ENCODE results near the gene MC3R. TPM values are rescaled to one million over a fixed set of nuclear protein-coding genes. Genes with fewer than 3 reads are reported as not detected.
A peak's percentile ranks its signal among the peaks of the same experiment; 100 is the strongest.

MC3R gene
- total RNA-seq, 1 donor from 2014 or later: not detected

DNA sequence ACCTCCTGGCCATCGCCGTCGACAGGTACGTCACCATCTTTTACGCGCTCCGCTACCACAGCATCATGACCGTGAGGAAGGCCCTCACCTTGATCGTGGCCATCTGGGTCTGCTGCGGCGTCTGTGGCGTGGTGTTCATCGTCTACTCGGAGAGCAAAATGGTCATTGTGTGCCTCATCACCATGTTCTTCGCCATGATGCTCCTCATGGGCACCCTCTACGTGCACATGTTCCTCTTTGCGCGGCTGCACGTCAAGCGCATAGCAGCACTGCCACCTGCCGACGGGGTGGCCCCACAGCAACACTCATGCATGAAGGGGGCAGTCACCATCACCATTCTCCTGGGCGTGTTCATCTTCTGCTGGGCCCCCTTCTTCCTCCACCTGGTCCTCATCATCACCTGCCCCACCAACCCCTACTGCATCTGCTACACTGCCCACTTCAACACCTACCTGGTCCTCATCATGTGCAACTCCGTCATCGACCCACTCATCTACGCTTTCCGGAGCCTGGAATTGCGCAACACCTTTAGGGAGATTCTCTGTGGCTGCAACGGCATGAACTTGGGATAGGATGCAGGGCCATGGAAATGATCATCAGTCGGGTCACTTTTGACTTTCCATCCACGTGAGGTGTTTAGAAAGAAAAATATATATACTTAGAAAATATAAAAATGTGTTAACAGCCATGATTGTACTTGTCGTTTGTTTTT lies 868 bp downstream of the MC3R start:
- peak; percentile 64 for ATAC-seq
- Histone ChIP-seq H3K27me3 (peaks cover 26% of the 10 kb centered on the region), H3K36me3 (no peaks in the 10 kb centered on the region), H3K4me3 (no peak overlapping the region), H3K27ac (no peak overlapping the region), H3K9me3 (no peaks in the 10 kb centered on the region), H3K4me1 (no peaks in the 10 kb centered on the region)
- TF ChIP-seq, protein P1, sequence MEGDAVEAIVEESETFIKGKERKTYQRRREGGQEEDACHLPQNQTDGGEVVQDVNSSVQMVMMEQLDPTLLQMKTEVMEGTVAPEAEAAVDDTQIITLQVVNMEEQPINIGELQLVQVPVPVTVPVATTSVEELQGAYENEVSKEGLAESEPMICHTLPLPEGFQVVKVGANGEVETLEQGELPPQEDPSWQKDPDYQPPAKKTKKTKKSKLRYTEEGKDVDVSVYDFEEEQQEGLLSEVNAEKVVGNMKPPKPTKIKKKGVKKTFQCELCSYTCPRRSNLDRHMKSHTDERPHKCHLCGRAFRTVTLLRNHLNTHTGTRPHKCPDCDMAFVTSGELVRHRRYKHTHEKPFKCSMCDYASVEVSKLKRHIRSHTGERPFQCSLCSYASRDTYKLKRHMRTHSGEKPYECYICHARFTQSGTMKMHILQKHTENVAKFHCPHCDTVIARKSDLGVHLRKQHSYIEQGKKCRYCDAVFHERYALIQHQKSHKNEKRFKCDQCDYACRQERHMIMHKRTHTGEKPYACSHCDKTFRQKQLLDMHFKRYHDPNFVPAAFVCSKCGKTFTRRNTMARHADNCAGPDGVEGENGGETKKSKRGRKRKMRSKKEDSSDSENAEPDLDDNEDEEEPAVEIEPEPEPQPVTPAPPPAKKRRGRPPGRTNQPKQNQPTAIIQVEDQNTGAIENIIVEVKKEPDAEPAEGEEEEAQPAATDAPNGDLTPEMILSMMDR (IDR thresholded peaks at IDR 0.05): peak; percentile 36
- DNase-seq: no peak
- intact Hi-C loops (cut with DNase I): no loop called here

DNA sequence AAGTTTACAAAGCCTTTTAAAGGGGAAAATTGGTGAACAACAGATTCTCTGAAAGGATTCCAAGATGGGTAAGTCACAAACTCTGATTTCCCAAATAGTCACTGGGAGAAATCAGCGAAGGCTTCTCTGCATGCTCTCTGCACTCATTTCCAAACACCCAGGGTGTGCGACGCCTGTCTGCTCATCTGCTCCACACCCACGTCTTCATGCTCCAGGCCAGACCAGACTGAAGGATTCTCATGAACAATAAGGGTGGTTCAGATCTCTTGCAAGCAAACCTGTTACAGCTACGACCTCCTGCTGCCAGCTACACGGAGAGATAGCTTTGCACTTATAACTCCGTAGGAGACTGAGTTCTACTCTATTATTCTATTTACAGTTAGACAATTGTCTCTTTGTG lies 1.4 kb downstream of the MC3R start:
- no peak overlapping the region for H3K27ac ChIP-seq
- DNase-seq: no peak
- intact Hi-C loops (cut with DNase I): no loop called here
- no peaks in the 10 kb centered on the region for H3K9me3 ChIP-seq
- no peaks in the 10 kb centered on the region for H3K36me3 ChIP-seq
- H3K4me1 ChIP-seq: no peaks in the 10 kb centered on the region
- no peak for ATAC-seq
- H3K27me3 ChIP-seq: peaks cover 31% of the 10 kb centered on the region
- H3K4me3 ChIP-seq: no peak overlapping the region
- TF ChIP-seq, protein P1 (IDR thresholded peaks at IDR 0.05): no peak

- TF ChIP-seq, protein P1 (IDR thresholded peaks at IDR 0.05): no peak
- ATAC-seq (no peak), DNase-seq (no peak)
- Histone ChIP-seq H3K9me3 (no peaks in the 10 kb centered on the region), H3K4me3 (no peak overlapping the region), H3K36me3 (no peaks in the 10 kb centered on the region), H3K27ac (no peak overlapping the region), H3K27me3 (peaks cover 18% of the 10 kb centered on the region), H3K4me1 (no peaks in the 10 kb centered on the region)
- intact Hi-C loops (cut with DNase I): no loop called here
Measured at GRCh38 chr20:56257604-56258003, 9.1 kb downstream of the MC3R start.

DNA sequence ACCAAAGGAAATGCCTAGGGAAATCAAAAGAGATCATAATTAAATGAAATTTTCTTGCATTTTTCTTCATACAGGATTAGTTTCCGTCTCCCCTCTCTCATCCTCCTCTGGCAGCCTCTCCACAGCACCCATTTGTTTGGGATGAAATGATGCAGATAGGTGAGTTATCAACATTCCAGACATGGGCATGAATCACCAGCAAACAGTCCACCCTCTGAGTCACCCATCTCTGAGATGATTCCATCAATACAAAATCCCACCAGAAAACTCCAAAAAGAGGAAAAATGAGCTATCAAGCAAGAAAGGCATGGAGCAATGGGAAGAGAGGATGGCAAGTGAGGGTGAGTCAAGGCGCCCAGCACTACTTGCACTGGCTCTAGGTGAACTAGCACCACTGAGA lies 11.4 kb downstream of the MC3R start:
- no peaks in the 10 kb centered on the region for H3K4me1 ChIP-seq
- DNase-seq: no peak
- H3K27me3 ChIP-seq: no peaks in the 10 kb centered on the region
- TF ChIP-seq, protein P1 (IDR thresholded peaks at IDR 0.05): no peak
- H3K4me3 ChIP-seq: no peak overlapping the region
- H3K27ac ChIP-seq: no peak overlapping the region
- H3K9me3 ChIP-seq: no peaks in the 10 kb centered on the region
- intact Hi-C loops (cut with DNase I): no loop called here
- no peaks in the 10 kb centered on the region for H3K36me3 ChIP-seq
- no peak for ATAC-seq

DNA sequence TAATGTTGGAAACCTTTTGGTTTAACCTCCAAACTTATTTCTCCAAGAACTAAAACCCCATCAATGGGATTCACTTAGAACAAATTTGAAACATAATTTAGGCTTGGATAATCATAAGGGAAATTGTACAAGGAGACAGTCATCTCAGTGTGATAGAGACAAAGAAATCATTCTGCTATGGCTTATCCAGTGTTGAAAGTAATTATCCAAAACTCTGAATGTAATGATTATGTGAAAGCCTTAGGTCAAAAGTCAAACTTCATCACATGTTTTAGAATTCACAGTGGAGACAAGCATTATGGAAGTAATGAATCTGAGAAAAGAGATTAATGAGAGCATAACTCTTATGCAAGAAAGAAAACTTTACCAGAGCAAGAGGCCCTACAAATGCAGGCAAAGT lies 20.0 kb downstream of the MC3R start:
- no peak for ATAC-seq
- no peaks in the 10 kb centered on the region for H3K9me3 ChIP-seq
- no peak overlapping the region for H3K27ac ChIP-seq
- no peaks in the 10 kb centered on the region for H3K36me3 ChIP-seq
- TF ChIP-seq, protein P1 (IDR thresholded peaks at IDR 0.05): no peak
- intact Hi-C loops (cut with DNase I): no loop called here
- no peaks in the 10 kb centered on the region for H3K27me3 ChIP-seq
- no peaks in the 10 kb centered on the region for H3K4me1 ChIP-seq
- H3K4me3 ChIP-seq: no peak overlapping the region
- DNase-seq: no peak

DNA sequence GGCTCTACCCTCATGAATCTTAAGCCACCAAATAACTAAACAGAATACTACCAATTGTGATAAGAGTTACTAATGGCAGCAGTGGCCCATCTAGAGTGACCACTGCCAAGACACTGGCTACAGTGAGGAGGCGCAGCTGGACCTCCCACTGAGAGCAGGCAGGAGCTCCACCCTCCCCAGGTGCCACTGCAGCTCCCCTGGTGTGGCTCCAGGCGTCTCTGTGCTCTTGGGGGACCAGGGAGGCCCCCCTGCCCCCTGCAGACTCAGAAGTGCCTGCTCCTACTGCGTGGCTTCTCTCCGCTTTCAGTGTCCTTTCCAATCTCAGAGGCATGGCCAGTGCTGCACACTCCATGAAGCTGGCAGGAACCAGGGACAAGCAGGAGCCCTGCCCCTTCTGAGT lies 23.4 kb downstream of the MC3R start:
- Histone ChIP-seq H3K27me3 (no peaks in the 10 kb centered on the region), H3K4me3 (no peak overlapping the region), H3K27ac (no peak overlapping the region), H3K4me1 (no peaks in the 10 kb centered on the region), H3K36me3 (no peaks in the 10 kb centered on the region), H3K9me3 (no peaks in the 10 kb centered on the region)
- TF ChIP-seq, protein P1 (IDR thresholded peaks at IDR 0.05): no peak
- intact Hi-C loops (cut with DNase I): no loop called here
- no peak for DNase-seq
- no peak for ATAC-seq

Data from upper lobe of right lung (tissue), 1 donor.